Measurements from ENCODE around the gene ANO1.

The ANO1 gene

DNA sequence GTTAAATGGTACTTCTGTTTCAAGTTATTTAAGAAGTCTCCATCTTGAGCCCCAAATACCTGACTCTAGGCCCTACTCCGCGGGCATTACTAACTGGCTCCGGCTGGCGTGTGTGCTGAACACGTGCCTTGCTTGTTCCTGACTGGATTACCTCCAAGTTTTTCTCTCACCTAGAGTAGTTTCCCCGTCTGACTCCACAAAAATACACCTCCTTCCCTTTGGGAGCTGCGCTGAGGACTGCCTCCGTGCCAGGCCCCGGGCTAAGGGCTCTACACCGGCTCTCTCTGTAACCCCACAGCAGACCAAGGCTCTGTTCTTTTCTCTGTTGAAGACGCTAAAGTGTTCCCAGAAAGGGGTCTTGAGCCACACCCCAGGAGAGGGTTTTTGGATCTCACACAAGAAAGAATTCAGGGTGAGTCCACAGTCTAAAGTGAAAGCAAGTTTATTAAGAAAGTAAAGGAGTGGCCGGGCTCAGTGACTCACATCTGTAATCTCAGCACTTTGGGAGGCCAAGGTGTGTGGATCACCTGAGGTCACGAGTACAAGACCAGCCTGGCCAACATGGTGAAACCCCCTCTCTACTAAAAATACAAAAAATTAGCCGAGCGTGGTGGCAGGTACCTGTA is 61.8 kb downstream of the ANO1 start:
- DNase-seq (ENCODE audit: low read depth): no peak

DNA sequence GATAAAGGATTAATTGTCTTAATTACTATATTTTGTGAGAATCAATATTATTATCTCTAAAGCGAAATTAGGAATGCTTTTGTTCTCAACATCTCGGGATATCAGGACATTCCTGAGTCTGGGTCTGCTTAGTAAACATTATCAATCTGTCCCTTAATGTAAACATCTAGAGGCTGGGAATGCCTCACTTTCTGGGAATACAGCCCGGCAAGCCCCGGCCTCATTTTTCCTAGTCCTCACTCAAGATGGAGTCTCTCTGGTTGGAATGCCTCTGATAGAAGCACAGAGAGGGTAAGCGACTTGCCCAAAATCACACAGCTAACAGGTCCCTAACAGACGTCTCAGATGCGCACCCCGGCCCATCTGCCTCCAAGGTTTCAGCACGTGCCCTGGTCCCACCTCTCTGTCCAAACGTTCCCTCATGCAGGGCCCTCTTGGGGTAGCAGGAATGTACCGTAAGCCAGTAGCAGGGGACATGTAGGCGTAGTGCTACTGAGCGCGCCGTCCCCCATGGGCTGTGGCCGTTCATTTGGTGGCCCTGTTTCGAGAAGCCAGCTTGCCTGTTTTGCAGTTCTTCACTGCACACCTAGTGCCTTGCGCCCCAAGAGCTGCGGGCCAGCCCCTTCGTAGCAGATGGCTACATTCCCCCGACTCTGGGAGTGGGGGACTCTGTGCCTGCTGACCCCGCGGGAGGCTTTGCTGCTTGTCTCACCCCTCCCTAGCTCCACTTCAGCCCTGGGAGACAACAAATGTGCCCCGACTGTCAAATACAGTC is 62.8 kb downstream of the ANO1 start:
- no peak for DNase-seq (ENCODE audit: low read depth)

DNA sequence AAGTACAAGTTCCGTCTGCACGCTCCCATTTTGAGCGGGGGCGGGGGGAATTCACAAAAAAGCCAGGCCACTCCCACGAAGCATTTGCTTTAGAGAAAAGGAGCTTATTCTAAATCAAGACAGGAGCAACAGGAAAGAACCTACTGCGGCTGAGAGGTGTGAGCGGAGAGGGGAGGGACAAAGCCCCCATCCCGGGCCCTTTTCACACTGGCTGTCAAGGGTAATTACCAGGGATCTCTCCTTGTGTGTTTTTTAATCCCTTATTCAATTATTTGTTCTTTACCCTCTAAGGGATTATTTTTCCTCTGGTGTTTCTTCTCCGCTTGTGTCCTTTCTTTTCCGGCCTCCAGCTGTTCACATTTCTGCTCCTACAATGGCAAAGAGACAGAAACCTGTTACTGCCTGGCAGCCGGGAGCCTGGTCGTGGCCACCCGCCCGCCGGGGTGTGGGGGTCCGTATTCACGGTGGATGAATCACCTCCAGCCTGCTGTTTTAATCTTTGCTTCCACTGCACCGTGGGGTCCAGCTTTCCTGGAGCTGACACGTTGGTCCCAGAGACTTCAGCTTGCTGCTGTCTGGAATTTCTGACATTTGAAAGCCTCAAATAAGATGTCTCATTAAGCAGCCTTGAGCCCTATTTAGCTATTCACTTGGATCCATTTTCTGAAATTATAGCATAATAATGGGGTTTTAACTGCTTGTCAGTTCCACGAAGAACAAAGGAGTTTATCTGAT is 63.5 kb downstream of the ANO1 start:
- no peak for DNase-seq (ENCODE audit: low read depth)

DNA sequence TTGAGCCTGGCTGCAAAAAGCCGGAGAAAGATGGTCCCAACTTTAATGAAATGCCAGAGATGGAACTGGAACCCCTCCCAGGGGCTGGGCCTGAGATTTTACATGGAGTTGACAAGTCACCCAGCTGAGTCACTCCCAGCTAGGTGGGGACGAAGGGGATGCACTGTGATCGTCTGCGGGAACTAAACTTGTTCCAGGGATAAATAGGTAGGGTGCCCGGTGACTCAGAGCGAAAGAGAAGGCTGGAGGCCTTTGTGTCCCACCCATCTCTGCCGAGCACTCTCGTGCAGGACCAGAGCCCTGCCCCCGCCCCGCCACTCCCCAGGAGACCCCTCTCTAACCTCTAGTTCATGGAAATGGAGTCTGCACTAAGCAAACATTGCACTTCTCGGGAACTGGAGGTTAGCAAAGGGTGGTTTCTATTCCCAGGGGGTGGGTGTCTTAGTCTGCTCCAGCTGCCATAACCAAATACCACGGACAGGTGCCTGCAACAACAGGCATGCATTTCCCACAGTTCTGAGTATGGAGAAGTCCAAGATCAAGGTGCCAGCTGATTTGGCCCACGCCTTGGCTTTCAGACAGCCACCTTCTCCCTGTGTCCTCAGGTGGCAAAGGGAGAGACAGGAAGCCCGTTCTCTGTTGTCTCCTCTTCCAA is 64.2 kb downstream of the ANO1 start:
- no peak for DNase-seq (ENCODE audit: low read depth)

DNA sequence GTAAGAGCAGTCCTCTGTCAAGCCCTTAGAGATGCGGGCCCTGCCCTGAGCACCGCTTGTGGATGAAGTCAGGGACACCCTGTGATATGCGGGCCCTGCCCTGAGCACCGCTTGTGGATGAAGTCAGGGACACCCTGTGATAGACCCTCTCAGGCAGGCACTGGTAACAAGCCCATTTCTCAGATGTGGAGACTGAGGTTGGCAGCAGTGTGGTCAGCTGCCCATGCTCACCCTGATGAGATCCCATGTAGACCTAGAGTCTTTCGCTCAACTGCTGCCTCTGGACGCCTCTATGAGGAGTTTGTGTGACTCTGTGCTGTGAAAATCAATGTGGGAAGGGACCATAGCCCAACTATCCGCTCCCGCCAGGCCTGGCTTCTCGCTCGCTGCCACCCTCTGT is 66.1 kb downstream of the ANO1 start:
- DNase-seq (ENCODE audit: low read depth): no peak

DNA sequence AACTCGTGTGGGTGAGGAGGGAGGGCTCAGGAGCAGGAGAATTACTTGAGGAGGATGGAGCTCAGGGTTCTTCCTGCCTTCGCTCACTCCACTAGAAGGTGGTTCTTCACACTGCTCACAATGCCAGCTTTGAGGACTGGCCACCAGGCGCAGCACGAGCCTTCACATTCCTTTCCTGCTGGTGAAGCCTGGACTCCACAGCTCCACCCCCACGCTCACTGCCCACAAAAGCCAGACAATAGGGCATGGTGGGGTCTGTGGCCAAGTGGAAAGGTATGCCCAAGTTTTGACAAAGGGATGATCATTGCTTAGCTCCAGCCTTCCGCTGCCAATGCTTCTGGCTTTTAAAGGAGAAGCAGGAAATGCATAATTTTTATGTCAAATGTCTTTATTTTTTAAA is 67.0 kb downstream of the ANO1 start:
- no peak for DNase-seq (ENCODE audit: low read depth)

DNA sequence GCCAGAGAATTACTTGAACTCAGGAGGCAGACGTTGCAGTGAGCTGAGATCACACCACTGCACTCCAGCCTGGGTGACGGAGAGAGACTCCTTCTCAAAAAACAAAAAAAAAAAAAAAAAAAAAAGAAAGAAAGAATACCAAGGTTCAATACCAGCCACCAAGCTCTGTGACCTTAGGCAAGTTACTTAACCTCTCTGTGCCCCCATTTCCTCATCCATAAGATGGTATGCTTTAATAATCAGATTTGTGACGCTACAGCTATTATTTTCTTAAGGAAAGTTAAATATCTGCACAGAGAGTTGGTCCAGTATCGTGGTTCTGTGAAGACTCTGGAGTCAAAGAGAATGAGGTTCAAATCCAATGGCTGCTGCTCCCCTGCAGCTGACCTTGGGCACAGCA is 67.7 kb downstream of the ANO1 start:
- no peak for DNase-seq (ENCODE audit: low read depth)

DNA sequence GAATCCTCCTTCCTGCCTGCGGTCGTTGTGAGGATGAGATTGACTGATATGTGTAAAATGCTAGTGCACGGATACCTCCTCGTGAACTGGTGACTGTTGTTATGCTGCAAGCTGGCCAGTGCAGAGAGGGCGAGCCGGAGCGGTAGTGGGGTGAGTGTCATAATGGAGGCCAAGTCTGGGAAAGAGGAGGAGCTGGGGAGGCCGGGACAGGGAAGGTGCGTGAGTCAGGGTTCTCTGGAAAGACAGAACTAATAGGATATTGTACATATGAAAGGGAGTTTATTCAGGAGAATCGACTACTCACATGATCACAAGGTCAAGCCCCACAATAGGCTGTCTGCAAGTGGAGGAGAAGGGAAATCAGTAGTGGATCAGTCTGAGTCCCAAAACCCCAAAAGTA is 68.2 kb downstream of the ANO1 start:
- DNase-seq (ENCODE audit: low read depth): no peak

DNA sequence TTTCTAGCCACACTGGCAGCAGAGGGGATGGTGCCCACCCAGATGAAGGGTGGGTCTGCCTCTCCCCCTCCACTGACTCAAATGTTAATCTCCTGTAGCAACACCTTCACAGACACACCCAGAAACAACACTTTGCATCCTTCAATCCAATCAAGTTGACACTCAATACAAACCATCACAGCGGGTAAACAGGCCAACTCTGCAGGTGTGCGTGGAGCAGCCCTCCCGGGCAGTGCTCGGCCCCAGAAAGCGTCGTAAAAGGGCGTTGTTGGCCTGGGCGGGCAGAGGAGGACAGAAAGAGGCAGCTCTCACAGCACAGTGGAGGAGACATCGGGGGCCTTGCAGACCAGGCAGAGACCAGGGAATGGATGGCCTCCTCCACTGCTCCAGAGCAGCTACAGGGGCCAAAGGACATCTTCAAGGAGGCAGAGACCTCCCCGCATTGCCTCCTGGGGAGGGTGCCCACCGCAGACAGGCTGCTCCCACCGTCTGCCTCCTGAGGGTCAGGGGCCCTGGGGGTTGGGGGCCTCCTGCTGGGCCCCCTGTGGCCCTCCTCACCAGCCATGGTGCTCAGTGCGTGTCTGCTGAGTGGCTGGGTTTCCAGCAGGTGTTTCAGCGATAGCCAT is 68.9 kb downstream of the ANO1 start:
- DNase-seq (ENCODE audit: low read depth): no peak

DNA sequence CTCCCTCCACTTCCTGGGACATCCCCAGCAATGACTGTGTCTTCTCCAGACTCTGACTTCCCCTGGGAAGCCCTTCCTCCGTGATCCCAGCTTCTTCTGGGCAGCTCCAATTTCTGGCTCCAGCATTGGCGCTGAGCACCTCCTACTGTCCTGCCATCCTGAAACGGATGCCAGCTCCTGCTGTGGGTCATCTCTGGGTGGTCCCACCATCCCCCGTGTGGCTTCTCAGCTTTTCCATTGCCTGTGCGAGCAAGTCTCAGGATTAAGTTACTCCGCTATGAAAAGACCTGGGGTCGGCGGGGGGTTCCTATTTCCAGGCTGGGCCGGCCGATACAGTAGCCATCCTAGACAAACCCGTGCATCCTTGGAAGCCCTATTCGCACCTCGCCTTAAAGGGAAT is 69.6 kb downstream of the ANO1 start:
- DNase-seq (ENCODE audit: low read depth): no peak

DNA sequence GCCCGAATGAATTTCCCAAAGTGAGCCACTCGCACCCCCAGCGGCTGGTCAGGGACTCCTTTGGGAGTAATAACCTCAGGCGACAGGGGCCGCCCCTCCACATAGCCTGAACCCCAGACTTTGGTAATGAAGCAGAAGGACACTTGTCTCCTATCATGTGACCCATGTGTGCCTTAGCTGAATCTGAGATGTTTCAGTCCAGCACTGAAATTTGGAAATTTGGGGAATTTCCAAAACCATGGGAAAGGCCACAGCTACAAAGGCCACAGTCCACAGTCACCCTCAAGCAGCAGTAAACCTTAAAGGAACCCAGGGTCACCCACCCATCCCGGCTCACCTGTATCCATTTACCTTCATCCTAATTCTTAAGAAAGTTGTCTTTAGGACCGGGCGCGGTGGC is 73.6 kb downstream of the ANO1 start:
- no peak for DNase-seq (ENCODE audit: low read depth)

DNA sequence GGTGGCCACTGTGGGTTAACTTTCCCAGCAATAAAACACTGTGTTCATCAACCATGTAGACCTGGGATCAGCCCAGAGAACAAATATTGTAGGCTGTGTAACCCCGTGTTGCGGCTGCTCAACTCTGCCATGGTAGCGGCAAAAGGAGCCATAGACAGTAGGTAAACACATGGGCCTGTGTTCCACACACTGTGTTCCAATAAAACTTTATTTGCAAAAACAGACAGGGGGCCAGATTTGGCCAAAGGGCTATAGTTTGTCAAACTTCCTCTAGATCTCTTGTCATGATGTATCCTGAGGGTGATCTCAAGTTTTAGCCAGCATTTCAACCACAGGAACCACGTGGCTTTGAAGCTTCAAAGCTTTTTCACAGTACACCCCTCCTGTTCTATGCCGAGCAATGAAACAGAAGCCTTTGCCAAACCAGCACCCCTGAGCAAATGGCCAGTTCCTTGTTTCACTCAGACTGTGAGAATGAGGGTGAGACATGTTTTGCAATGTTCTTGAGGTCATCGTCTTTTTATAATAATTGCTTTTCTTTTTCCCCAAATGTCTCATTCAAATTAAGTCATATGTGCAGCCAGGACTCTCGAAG is 75.1 kb downstream of the ANO1 start:
- no peak for DNase-seq (ENCODE audit: low read depth)

DNA sequence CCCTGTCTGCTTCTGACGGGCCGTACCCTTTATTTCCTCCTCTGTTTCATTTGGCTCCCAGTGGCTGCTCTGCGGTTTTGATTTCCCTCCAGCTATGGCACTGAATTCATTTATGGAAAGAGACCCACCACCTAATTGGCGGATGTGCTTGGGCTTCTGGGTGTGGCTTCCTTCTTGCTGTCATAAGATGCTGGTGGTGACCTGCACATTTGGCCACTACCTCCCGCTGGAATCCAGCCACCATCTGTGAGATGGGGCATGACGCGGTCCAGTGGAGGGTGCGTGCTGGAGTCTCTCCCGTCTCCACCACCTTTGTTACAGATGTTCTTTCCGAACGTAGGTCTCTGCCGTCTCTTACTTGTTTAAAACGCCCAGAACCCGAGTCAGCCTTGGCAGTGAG is 77.3 kb downstream of the ANO1 start:
- no peak for DNase-seq (ENCODE audit: low read depth)

DNA sequence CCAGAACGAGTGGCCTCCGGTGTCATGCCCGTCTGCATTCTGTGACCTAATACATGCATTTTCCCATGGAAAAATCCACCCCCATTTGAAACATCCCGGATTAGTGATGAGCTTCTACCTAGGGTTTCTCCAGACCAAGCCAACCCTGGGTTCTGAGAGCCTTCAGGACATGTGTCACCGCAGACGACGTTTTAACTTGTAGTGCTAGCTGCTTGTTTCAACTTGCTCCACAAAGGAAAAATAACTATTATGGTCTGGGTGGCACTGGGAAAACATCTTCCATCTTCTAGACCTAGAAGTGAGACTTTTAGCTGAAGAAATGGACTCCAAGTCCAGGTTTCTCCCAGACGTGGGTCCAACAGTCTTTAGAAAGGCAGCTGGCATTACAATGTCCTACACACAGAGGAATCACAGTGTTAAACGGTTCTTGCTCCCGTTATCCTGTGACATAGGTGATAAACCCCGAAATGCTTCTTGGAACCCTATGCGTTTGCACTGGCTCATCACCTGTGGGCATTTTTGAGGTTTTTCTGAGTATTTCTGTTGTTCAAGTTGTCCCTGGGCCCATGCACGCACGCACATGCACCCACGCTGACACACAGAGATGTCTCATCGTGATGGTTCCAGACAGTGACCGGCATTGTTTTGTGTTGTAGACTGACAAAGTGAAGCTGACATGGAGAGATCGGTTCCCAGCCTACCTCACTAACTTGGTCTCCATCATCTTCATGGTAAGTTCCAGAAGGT is 78.3 kb downstream of the ANO1 start:
- DNase-seq (ENCODE audit: low read depth): no peak

DNA sequence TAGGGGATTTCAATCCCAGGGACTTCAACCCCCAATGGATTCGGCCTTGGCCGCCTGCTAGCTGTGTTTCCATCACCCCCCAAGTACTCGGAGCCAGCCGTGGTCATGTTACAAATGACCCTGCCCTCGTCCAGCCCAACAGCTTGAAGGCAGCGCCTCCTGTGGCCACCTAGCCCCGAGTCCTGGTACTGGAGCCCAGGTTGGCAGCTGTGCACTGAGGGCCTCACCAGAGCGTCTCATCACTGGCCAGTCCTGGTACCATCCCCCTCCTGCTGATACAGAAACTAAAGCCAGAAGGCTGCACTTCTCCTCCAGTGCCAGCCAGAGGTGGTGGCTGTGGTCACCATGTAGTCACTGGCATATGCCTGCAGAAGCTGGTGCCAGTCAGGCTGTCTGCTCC is 80.1 kb downstream of the ANO1 start:
- no peak for DNase-seq (ENCODE audit: low read depth)

DNA sequence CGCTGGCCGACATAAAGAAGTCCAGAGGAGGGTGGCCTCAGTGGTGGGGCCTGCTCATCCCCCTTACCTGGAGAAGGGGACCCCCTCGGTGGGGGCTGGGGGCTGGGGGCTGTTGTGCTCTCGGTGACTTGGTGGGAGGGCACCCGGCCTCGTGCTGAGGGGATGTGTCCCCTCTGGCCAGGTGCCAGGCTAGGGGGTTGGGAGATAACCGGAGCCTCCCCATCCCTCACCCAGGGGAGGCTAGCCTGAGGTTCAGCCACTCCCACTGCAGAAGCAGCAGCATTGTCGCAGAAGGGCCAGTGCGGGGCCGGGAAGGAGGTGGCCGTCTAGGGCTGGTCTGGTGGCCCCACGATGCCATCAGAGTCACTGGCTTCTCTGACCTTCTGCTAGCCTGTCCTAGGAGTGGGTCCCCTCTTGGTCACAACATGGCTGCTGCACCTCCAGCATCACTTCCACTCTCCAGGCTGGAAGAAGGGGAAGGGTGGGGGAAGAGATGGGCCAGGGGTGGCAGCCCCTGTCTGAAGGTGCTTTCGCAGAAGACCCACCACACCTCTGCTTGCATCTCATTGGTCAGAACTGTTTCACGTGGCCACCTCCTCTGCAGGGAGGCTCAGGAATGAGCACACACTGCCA is 80.8 kb downstream of the ANO1 start:
- no peak for DNase-seq (ENCODE audit: low read depth)

DNA sequence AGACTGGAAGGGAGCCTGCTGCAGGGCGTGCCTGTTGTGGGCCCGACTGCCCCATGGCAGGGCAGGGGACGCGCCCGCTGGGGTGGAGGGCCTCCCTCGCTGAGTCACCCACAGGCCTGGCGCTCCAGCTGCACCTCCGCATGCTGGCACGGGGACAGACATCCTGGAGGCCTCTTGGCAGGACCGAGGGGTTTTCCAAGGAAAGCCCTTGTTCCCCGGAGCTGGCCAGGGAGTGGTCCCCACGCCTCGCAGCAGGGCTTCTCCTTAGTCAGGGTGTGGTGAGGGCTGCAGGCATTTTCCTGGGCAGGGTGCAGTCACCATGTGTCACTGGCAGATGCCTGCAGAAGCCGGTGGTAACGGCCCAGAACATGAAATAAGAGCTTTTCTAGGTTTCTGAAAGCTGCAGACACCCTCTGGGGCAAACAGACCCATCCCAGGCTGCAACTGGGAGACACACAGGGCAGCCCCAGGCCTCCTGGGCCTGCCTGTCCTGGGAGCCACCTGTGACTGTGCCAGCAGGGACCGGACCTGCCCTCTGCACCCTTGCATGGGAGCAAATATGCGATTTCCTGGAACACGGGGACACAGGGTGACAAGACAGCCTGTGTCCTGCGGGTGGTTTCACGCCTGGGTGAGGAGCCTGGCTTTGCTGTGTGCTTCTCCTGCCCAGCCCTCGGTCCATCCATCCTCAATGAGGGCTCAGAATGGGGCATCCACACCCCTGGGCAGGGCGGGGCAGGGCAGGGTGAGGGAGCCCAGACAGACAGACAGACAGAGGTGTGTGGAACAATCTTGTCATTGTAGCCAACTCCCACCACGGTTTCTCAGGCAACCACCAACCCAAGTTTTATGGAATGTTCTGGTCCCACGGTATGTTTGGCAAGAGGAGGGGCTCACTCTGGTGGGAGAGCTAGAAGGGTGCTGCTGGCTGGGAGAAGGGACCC is 81.8 kb downstream of the ANO1 start:
- no peak for DNase-seq (ENCODE audit: low read depth)

DNA sequence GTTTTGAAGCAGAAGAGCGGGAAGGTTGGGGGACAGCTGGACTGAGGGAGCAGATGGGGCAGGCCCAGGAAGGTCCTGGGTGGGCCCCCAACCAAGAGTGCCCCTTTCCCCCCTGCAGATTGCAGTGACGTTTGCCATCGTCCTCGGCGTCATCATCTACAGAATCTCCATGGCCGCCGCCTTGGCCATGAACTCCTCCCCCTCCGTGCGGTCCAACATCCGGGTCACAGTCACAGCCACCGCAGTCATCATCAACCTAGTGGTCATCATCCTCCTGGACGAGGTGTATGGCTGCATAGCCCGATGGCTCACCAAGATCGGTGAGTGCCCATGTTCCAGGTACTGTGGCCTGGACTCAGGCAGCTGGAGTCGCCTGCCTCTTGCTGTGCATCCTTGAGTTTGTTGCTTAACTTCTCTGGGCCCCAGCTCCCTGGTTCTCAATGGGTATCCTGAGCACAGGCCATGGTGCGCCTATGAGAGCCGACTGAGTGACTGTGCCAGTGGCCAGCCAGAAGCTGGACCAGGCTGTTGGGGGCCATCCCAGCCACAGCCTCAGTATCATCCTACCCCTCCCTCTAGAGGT is 83.0 kb downstream of the ANO1 start:
- no peak for DNase-seq (ENCODE audit: low read depth)

DNA sequence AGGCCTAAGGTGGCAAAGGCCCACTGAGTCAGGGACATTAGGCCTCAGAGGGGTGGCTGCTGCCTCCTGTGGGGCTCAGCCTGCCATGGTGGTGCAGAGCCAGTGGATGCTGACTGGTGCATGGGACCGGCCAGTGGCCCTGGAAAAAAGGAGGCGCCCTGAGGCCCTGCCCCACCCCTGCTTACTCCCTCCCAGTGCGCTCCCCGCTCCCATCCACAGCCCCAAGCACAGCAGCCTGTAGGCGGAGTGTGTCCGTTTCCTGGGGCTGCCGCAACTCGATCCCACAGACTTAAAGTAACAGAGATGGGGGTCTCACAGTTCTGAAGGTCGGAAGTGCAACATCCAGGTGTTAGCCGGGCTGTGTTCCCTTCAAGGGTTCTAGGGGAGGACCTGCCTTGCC is 86.6 kb downstream of the ANO1 start:
- no peak for DNase-seq (ENCODE audit: low read depth)

All from stimulated activated CD8-positive, alpha-beta memory T cell treated with anti-CD3 and anti-CD28 coated beads, Interleukin-12 subunit alpha, Interleukin-12 subunit beta, amount 100 ng/mL, for 4 hours (primary cell).